Esophagus squamous epithelium (tissue), 4 donors: ENCODE measurements around the gene INHA.

ENCODE experiments used
- POLR2A ChIP-seq, 4 donors: fragments of 450-650 bp; IDR thresholded peaks; one replicate each; pipeline ENCODE4 v1.6.1; 2017; ENCODE audit warnings: antibody characterized with exemption in 4 of 4, mild to moderate bottlenecking in 4 of 4, moderate library complexity in 3 of 4
- TF ChIP-seq, protein P1 (sequence below), 6 experiments: fragments of 450-650 bp in 4 of 6; fragments of 200-600 bp in 2 of 6; sonication (generic) in 2 of 6; IDR thresholded peaks; one replicate each; pipeline ENCODE4 v1.5.1; 2016 to 2019; ENCODE audit warnings: antibody characterized with exemption in 6 of 6, mild to moderate bottlenecking in 4 of 6, moderate library complexity in 4 of 6

- TF ChIP-seq POLR2A (IDR thresholded peaks at IDR 0.05) = no peak
- TF ChIP-seq, protein P1, sequence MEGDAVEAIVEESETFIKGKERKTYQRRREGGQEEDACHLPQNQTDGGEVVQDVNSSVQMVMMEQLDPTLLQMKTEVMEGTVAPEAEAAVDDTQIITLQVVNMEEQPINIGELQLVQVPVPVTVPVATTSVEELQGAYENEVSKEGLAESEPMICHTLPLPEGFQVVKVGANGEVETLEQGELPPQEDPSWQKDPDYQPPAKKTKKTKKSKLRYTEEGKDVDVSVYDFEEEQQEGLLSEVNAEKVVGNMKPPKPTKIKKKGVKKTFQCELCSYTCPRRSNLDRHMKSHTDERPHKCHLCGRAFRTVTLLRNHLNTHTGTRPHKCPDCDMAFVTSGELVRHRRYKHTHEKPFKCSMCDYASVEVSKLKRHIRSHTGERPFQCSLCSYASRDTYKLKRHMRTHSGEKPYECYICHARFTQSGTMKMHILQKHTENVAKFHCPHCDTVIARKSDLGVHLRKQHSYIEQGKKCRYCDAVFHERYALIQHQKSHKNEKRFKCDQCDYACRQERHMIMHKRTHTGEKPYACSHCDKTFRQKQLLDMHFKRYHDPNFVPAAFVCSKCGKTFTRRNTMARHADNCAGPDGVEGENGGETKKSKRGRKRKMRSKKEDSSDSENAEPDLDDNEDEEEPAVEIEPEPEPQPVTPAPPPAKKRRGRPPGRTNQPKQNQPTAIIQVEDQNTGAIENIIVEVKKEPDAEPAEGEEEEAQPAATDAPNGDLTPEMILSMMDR (IDR thresholded peaks at IDR 0.05) = no peak
These were observed 32.0 kb upstream of the INHA start for GRCh38 chr2:219539926-219540678.
